CD4-positive, alpha-beta T cell treated with Interleukin-15 for 1 hour (primary cell): ENCODE results near the gene LRRC27.
A peak's percentile ranks its signal among the peaks of the same experiment; 100 is the strongest.
"Not testable (repeated sequence)": the region's sequence is repeated elsewhere in the genome, so short reads cannot be mapped to it uniquely, and the experiment has no call there.

Experiments used
- DNase-seq: peaks from one replicate; pipeline ENCODE4 v3.0.0-alpha.2; 2020

LRRC27 gene

GRCh38 chr10:132301371-132302330 is 30.3 kb upstream of the LRRC27 start:
- no peak for DNase-seq

GRCh38 chr10:132302421-132303310 is 29.3 kb upstream of the LRRC27 start:
- no peak for DNase-seq

- DNase-seq, result no peak
These were observed 28.5 kb upstream of the LRRC27 start for GRCh38 chr10:132303361-132304115.

- no peak for DNase-seq
These were observed 27.1 kb upstream of the LRRC27 start for GRCh38 chr10:132304756-132305509.

GRCh38 chr10:132305654-132306342 is 26.2 kb upstream of the LRRC27 start:
- DNase-seq, result no peak

- no peak for DNase-seq
These were observed 25.7 kb upstream of the LRRC27 start for GRCh38 chr10:132306343-132306685.

- DNase-seq, result peak; percentile 25
These were observed 24.9 kb upstream of the LRRC27 start for GRCh38 chr10:132306864-132307751.

GRCh38 chr10:132307823-132308586 is 24.0 kb upstream of the LRRC27 start, which contains the start of gene STK32C:
STK32C (minus strand) TSS chr10:132307950; CDS start chr10:132307833, 117 bp downstream.
- DNase-seq, result peak; percentile 92

GRCh38 chr10:132308587-132309470 is 23.2 kb upstream of the LRRC27 start:
- DNase-seq, result no peak

GRCh38 chr10:132309471-132309865 is 22.5 kb upstream of the LRRC27 start:
- DNase-seq, result no peak

GRCh38 chr10:132309879-132310591 is 22.0 kb upstream of the LRRC27 start:
- no peak for DNase-seq

- no peak for DNase-seq
These were observed 21.2 kb upstream of the LRRC27 start for GRCh38 chr10:132310701-132311337.

- DNase-seq, result no peak
These were observed 20.6 kb upstream of the LRRC27 start for GRCh38 chr10:132311338-132311939.

GRCh38 chr10:132313305-132313704 is 18.7 kb upstream of the LRRC27 start:
- DNase-seq, result no peak

GRCh38 chr10:132313865-132314264 is 18.1 kb upstream of the LRRC27 start:
- DNase-seq, result no peak

- no peak for DNase-seq
These were observed 17.7 kb upstream of the LRRC27 start for GRCh38 chr10:132314336-132314735.

GRCh38 chr10:132314881-132315280 is 17.1 kb upstream of the LRRC27 start:
- not testable (repeated sequence) for DNase-seq
